Retinal pigment epithelial cell (primary cell): ENCODE measurements around the gene ANKRD13B.

Experiments
- DNase-seq: peaks from one replicate; pipeline ENCODE4 v3.0.0-alpha.2; 2010; ENCODE audit warnings: low read depth
- H3K4me3 ChIP-seq: 2 replicates; pipeline ENCODE4 v1.5.1; 2011; ENCODE audit warnings: mild to moderate bottlenecking, low read length, control low read depth, moderate library complexity
- CTCF ChIP-seq: conservative IDR thresholded peaks from 2 replicates; pipeline ENCODE4 v1.5.1; 2011; ENCODE audit warnings: low read depth, low read length, control low read depth, inconsistent platforms

The ANKRD13B gene

GRCh38 chr17:29613352-29613837 lies 20.5 kb downstream of the ANKRD13B start:
- peak overlapping the region; percentile 15 for H3K4me3 ChIP-seq

DNA sequence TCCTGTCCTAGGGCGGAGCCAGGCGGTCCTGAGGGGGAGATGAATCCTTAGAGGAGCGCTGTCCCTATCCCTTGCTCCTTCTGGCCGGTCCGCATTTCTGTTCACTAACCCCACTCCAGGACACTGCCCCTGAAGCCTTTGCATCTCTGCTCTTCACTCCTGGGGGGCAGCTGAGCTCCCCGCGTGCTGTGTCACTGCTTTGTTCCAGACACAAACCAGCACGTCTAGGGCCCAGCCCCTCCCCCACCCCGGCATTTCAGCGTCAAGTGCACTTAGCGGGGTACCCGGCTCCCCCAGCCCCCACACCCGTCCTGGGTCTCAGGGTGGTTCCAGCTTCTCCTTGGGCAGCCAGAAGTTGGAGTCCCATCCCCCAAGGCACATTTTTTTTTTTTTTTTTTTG lies 20.9 kb downstream of the ANKRD13B start:
- no peak for DNase-seq
- peak overlapping the region; percentile 15 for H3K4me3 ChIP-seq
- no peak for TF ChIP-seq CTCF

More at GRCh38 chr17:29613352-29613837, 20.5 kb downstream of the ANKRD13B start:
- peak; percentile 77 for TF ChIP-seq CTCF
- DNase-seq: no peak

GRCh38 chr17:29614349-29615047 lies 21.6 kb downstream of the ANKRD13B start:
- DNase-seq: no peak
- no peak overlapping the region for H3K4me3 ChIP-seq
- no peak for TF ChIP-seq CTCF

DNA sequence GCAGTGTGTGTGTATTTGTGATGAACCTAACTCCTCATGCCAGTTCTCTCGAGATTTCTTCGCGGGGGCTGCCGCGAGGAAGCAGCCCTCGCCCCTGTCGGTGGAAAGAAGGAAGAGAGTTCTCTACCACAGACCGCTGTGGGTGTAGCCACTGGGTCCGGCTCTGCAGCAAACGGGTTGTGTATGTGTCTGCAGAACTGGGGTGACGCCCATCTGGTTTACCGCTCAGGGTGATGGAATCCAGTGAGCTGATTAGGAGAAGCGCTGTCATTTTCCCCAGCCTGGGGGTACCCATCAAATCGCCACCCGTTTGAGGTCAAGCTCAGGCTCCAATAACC lies 22.1 kb downstream of the ANKRD13B start:
- no peak for DNase-seq
- no peak for TF ChIP-seq CTCF
- no peak overlapping the region for H3K4me3 ChIP-seq

GRCh38 chr17:29615492-29616299 lies 22.8 kb downstream of the ANKRD13B start:
- peak; percentile 61 for DNase-seq
- peak overlapping the region; percentile 36 for H3K4me3 ChIP-seq

GRCh38 chr17:29616300-29617048 lies 23.5 kb downstream of the ANKRD13B start:
- no peak for DNase-seq
- no peak for TF ChIP-seq CTCF
- peak overlapping the region; percentile 36 for H3K4me3 ChIP-seq

More at GRCh38 chr17:29615492-29616299, 22.8 kb downstream of the ANKRD13B start:
- TF ChIP-seq CTCF: no peak
